Stimulated activated CD4-positive, alpha-beta T cell treated with anti-CD3 and anti-CD28 coated beads, TNF-alpha, amount 100 ng/mL, for 4 hours (primary cell): ENCODE measurements around the gene TOR4A.

Experiments
- DNase-seq, 3 experiments: peaks; one replicate each; pipeline ENCODE4 v3.0.0-alpha.2; 2020; ENCODE audit warnings: low read depth in 3 of 3

Gene TOR4A

DNA sequence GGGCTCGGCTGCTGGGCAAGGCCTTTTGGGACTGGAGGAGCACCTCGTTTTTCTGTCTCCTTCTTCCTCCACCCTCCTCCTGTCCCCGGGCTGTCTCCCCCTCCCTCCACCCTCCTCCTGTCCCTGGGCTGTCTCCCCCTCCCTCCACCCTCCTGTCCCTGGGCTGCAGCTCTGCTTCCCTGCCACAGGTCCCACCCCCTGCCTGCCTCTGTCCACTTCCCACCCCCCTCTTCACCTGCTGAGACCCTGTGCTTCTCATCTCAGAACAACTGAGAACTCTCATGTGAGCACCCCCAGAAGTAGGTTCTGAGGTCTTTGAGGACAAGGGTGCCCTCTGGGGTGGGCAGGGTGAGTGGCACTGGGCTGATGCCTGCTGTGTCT is 5.8 kb upstream of the TOR4A start:
- no peak for DNase-seq

- DNase-seq, result no peak
Measured at GRCh38 chr9:137272241-137273094, 5.1 kb upstream of the TOR4A start.

- DNase-seq, result no peak
Measured at GRCh38 chr9:137273095-137273490, 4.4 kb upstream of the TOR4A start.

DNA sequence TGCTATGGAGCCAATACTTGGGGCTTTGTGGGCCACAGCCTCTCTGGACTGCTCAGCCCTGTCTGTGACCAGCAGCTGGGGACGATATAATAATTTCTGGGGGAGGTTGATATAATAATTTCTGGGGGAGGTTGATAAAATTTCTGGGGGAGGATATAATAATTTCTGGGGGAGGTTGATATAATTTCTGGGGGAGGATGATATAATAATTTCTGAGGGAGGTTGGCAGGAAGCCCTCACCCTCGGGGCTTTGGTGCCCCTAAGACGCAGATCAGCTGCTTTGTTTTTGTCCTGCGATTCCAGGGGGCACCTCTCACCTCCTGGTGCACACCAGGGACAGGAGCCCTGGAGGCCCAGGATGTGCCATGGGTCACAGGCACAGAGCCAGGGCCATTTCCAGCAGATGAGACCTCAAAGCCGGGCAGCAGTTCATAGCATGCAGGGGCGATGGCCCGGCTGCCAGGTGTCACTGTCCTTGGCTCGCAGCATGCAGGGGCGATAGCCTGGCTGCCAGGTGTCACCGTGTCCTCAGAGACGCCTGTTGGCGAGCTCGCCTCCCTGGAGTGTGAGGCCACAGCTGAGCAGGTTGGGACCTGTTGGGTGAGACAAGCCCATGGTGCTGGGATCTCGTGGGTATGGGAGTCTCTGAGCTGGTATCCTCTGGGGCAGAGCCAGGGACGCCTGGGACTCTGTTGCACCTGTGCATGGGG is 3.8 kb upstream of the TOR4A start:
- DNase-seq, result no peak

DNA sequence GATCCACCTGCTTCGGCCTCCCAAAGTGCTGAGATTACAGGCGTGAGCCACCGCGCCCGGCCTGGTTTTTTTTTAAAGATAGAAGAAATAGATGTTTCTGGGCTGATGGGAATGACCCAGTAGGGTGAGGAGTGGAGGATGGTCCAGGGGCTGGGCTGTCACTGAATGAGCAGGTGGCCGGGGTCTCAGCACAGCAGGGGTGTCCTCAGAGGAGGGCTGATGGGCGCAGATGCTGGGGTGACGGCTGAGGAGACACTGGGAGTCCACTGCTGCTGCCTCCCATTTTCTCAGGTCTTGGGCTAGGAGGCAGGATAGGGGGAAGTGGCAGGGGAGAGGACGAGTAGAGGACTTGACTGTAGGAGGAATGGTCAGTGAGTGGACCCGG is 2.3 kb upstream of the TOR4A start:
- no peak for DNase-seq

DNA sequence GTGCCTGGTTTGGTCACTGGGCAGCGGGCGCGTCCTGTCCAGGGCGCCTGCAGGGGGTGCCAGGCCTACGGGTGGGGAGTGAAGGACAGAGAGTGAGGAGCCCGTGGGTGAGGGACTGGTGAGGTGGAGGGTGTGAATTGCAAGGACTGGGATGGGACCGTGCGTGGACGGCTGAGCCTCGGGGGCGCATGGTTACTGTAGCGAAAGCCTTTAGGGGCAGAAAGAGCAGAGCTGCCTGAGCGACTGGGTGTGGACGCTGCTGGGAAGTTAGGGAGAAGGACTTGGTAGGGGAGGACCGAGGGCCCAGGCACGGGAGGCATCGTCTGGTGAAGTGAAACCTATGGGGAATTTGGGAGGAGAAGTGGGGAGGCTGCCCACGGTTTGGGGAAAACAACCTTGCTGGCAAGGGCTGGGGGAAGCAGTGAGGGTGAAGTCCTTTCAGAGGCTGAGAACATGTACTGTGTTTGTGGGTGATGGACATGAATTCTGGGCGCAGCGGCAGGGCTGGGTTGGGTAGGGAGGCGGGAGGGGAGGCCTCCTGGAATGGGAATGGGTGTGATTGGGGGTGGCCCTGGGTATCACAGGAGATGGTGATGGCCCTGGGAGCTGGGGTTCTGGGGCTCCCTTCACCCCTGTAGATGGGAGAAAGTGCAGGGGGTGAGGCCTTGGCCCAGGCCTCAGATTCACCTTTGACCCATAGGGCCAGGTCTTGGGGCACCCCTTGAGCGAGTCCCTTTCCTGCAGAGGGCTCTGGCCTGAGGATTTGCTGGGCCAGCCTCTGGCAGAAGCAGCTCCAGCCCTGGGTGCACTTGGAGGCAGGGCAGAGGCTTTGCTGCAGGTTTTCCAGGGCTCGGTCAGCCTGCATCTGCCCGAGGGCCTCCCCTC is 1.7 kb upstream of the TOR4A start:
- no peak for DNase-seq

DNA sequence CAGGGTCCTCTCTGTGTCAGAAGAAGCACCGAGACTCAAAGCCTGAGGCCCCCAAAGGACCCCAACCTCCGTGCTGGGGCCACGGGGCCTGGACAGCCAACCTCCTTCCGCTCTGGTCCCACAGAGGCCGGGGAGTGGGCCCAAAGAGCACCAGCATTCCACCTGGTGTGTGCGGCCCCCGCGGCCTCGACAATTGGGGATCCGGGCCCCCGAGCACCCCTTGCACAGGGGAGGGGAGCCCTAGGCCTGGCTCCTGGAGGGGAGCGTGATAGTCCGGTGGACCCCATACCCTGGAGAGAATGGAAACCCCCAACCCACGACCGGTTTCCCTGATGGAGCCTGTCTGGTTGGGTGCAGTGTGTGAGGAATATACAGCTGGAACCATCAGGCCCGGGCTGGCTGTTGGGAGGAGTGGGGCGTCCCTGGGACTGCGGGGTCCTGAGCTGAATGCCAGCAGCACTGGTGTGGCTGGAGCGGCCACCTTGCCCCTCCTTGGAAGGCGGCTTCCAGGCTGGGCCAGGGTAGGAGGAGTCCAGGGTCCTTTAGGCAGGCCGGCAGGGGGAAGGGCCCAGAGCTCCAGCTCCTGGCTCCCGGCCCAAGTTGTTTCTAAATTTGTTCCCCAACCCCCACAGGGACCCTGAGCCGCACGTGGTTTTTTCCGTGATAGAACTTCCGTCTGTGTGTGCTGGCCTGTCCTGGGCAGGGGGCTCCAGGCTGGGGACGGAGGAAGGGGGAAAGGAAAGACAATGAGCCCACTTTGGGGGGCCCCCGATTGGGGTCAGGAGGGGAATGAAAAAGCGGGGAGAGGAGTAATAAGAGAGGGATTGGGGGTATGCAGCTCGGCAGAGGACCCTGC is 825 bp upstream of the TOR4A start:
- no peak for DNase-seq

DNA sequence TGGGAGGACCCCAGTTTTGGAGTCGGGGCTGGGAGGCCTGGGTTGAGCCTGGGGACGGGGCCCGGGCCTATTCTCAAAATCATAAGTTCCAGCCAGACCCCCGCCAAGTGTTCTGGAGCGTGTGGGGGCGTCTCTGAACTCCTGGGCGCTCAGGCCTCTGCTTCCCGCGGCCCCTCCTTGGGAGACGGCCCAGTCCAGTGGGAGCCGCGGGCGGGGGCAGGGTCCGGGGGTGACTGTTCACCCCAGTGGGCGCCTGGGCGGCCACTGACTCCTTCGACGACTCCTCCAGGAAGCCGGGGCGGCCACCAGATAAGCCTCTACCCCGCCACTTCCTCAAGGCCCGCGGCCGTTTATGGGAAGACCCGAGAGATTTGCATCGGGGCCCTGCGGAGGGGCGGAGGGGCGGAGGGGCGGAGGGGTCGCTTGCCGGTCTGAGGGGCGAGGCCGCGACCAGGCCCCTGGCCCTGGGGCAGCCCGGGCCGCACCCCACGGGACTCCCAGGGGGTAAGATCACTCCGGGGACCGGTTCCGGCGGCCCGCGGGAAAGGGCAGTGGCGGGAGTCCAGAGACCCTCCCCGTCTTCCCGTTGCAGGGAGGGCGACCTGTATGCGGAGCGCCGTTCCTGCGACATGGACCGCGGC is 655 bp downstream of the TOR4A start:
- DNase-seq, result no peak

DNA sequence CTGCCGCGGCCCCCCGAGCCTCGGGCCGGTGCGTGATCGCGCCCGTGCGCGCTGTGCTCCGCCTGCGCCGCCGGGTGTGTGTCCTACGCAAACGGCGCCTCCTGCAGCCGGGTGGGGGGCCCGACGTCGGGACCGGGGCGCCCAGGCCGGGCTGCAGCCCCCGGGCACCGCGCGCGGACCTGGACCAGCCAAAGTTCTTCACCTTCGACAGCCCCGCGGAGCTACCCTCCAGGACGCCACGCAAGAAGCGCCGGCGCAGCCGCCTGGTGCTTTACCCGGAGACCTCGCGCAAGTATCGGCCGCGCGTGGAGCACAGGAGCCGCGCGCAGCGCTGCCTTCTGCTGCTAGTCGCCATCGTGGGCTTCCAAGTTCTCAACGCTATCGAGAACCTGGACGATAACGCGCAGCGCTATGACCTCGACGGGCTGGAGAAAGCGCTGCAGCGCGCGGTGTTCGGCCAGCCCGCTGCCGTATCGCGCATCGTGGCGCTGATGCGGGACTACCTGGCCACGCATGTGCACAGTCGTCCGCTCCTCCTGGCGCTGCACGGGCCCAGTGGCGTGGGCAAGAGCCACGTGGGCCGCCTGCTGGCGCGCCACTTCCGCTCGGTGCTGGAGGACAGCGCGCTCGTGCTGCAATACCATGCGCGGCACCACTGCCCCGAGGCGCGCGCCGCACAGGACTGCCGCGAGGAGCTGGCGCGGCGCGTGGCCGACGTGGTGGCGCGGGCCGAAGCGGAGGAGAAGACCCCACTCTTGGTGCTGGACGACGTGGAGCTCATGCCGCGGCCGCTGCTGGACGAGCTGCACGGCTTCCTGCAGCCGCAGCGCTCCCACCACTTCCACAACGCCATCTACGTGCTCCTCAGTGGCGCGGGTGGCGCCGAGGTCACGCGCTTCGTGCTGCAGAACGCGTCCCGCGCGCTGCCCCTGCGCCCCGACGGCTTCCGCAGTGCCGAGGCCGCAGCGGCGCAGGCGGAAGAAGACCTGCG is 1.5 kb downstream of the TOR4A start:
- DNase-seq, result no peak

DNA sequence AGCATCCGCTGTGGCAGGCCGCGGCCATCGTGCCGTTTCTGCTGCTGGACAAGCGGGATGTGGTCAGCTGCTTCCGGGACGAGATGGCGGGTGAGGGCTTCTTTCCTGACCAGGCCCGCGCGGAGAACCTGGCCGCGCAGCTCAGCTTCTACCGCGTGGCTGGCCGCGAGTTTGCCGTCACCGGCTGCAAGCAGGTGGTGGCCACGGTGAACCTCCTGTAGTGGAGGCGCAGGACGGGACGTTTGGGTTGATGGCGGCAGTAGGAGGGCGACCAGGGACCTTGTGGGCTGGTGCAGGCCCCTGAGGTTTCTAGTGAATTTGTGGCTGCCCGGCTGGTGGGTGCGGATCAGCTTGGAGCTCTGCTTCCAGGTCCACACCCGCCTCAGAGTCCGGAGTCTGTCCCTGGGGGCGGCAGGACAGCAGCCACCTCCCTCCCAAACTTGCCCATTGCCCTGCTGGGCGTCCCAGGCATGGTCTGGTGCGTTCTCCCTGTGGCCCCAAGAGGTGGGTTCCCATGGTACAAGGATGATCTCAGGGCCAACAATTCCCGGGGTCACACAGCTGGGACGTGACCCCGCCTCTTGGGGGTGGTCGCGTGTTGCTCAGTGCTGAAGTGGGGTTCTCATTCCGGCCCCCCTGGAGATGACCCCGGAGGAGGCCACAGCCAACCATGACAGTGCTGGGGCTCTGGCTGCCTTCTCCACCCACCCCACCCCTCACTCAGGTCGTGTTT is 2.4 kb downstream of the TOR4A start:
- DNase-seq, result no peak

- no peak for DNase-seq
Measured at GRCh38 chr9:137280474-137281344, 3.2 kb downstream of the TOR4A start.

- no peak for DNase-seq
Measured at GRCh38 chr9:137281345-137282116, 4.0 kb downstream of the TOR4A start.

DNA sequence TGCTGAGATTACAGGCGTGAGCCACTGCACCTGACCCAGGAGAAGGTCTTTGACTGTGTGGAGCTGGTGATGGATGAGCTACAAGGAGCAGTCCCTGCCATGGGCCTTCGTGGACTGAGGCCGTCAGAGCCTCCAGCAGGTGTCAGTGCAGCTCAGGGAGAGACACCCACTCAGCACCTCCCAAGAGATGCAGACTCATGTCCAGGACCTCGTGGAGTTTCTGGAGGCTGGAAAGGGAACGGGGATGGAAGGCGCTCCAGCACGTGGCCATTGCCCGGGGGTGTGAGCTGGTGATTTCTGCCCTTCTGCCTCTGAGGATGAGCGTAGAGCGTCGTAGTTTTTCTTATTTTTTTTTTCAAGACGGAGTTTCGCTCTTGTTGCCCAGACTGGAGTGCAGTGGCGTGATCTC is 9.5 kb downstream of the TOR4A start:
- DNase-seq, result no peak

DNA sequence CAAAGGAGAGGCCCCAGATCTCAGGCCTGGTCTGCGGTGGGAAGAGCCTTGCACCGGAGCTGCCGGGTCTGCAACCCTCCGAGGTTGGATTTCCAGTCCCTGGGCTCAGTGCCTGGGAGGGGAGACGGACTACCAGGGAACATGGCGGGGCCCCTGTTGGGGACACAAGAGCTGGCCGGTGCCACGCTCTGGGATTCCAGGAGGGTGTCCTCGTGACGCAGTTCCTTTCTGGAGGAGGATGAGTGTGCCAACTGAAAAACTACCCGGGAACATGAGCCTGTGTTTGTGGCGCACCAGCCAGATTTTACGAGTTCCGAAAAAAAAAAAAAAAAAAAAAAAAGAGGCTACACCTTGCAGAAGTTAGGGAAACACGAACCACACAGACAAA is 15.6 kb downstream of the TOR4A start:
- no peak for DNase-seq

DNA sequence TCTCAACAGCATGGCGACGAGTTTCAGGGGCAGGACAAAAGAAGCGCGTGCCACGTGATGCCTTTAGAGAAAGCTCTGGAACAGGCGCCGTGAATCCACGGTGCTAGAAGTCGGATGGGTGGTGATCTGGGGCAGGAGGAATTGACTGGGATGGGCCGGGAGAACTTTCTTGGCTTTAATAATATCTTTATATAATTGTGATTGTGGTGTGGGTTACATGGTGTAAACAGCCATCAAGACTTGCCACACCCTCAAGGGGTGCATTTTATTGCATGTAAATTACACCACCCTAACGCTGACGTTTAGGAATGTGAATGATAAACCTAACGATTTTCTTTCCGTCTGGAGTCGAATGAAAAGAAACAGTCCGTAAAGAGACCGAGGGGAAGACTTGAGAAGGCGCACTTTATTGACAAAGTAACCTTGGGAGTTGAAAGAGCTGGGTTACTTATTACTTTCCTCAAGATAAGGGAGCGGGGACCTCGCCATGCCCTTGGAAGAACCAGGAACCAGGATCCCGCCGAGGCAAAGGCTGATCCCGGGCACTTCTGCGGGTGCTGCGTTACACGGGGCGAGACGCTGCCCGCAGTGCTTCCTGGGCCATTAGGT is 16.1 kb downstream of the TOR4A start:
- no peak for DNase-seq

DNA sequence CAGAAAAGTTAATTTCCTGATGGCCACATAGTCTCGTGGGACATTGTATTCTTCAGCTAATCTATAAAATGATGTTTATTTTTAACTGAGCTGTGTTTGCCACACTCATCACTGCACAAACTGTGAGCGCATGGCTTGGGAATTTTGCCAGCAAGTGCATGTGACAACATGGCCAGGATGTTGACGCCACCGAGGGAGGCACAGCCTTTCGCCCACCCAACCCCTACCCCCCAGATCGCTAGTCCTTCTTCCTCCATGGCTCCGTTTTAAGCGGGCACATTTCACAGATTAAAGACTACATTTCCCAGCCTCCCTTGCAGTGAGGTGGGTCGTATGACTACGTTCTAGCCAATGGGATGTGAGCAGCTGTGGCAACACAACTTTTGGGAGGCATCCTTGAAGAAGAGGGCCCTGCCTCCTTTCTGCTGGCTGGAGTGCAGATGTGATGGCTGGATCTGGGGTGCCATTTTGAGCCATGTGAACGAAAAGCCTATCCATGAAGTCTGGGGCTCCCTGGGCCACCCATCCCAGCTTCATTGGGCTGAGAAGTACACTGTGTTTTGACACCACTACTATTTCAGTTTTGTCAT is 16.7 kb downstream of the TOR4A start:
- DNase-seq, result no peak
